Left lung (tissue), 10 donors: ENCODE results near the gene TNK2. TPM values are rescaled to one million over a fixed set of nuclear protein-coding genes. Genes with fewer than 3 reads are reported as not detected.

Source experiments
- ATAC-seq: fragments of 200-7000 bp; cut with Tn5 transposase; one replicate; pipeline ENCODE4 v1.9.1; 2020; ENCODE audit warnings: moderate library complexity
- DNase-seq, 4 donors: peaks; one replicate each; pipeline ENCODE4 v3.0.0-alpha.2; 2013 to 2020
- H3K27ac ChIP-seq, 2 donors: fragments of 200-600 bp; sonication (generic) in 1 of 2; one replicate each; pipeline versions ENCODE4 v1.5.0 to v1.8.0; 2020 to 2021
- H3K27me3 ChIP-seq, 2 donors: fragments of 200-600 bp; sonication (generic) in 1 of 2; one replicate each; pipeline versions ENCODE4 v1.5.0 to v1.8.0; 2020 to 2021
- H3K36me3 ChIP-seq, 2 donors: fragments of 200-600 bp; sonication (generic) in 1 of 2; one replicate each; pipeline versions ENCODE4 v1.5.0 to v1.8.0; 2020 to 2021
- H3K4me1 ChIP-seq, 2 donors: fragments of 200-600 bp; one replicate each; pipeline ENCODE4 v1.8.0; 2021
- H3K4me3 ChIP-seq, 2 donors: fragments of 200-600 bp; sonication (generic) in 1 of 2; one replicate each; pipeline versions ENCODE4 v1.5.0 to v1.8.0; 2020 to 2021; ENCODE audit warnings: mild to moderate bottlenecking in 1 of 2
- H3K9me3 ChIP-seq, 2 donors: fragments of 200-600 bp; sonication (generic) in 1 of 2; one replicate each; pipeline versions ENCODE4 v1.5.0 to v1.8.0; 2020 to 2021
- intact Hi-C, 2 donors: fragments of 100-400 bp; cut with DNase I; formaldehyde crosslinking; loops; one replicate each; pipeline versions ENCODE4 v1.11.2 to v1.14.2; 2022
- polyA plus RNA-seq, 6 donors: library from polyadenylated mRNA; unstranded; fragments of 120-200 nt; gene quantifications; one replicate each; pipeline ENCODE4 v1.2.1, GENCODE V29; 2013; ENCODE audit not compliant: insufficient read length in 6 of 6
- total RNA-seq, 2 donors: library from RNA; stranded (reverse); fragmentation: NEBNext Ultra II Directional; extraction: Animal tissue kit (Norgen Biotek cat#: 25700); gene quantifications; one replicate each; pipeline ENCODE4 v1.2.1, GENCODE V29; 2021
- TF ChIP-seq, protein P1 (sequence below), 2 donors: fragments of 200-600 bp; sonication (generic) in 1 of 2; IDR thresholded peaks; one replicate each; pipeline versions ENCODE4 v1.5.0 to v1.8.0; 2021; ENCODE audit warnings: antibody characterized with exemption in 2 of 2
- donor health status: DM: no; HTN: yes; CAD: no.
- donor health status: DM: no; HTN: no; CAD: no.

Gene TNK2
- total and polyA plus RNA-seq, 8 donors: 49.7 to 75.7 (median 58.2) TPM

GRCh38 chr3:195834675-195835583, 73.4 kb downstream of the TNK2 start:
- H3K4me1 ChIP-seq: no peaks in the 10 kb centered on the region
- no peaks in the 10 kb centered on the region for H3K9me3 ChIP-seq
- intact Hi-C loops: no loop called here
- TF ChIP-seq, protein P1, sequence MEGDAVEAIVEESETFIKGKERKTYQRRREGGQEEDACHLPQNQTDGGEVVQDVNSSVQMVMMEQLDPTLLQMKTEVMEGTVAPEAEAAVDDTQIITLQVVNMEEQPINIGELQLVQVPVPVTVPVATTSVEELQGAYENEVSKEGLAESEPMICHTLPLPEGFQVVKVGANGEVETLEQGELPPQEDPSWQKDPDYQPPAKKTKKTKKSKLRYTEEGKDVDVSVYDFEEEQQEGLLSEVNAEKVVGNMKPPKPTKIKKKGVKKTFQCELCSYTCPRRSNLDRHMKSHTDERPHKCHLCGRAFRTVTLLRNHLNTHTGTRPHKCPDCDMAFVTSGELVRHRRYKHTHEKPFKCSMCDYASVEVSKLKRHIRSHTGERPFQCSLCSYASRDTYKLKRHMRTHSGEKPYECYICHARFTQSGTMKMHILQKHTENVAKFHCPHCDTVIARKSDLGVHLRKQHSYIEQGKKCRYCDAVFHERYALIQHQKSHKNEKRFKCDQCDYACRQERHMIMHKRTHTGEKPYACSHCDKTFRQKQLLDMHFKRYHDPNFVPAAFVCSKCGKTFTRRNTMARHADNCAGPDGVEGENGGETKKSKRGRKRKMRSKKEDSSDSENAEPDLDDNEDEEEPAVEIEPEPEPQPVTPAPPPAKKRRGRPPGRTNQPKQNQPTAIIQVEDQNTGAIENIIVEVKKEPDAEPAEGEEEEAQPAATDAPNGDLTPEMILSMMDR (IDR thresholded peaks at IDR 0.05): no peak
- no peaks in the 10 kb centered on the region for H3K36me3 ChIP-seq
- H3K27ac ChIP-seq: no peak overlapping the region
- no peak overlapping the region for H3K4me3 ChIP-seq
- H3K27me3 ChIP-seq: peaks cover 0 to 9% of the 10 kb centered on the region in 2 donors
- peak in 1 of 4 donors; percentile 60 for DNase-seq
- no peak for ATAC-seq

DNA sequence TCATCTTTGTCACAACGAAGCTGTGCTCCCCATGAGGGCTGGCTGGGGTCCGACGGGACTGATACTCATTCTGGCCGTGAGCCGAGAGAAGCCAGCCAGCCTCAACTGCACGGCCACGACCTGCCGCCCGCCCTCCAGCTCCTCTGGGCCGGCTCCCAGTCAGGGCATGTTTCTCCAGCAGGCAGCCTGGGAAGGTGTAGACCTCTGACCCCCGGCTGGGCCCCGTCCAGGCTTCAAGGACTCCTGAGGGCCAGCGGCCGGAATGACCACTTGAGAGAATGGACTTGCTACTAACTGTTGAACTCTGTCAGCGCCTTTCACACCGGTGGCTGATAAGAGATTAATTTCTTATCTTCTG, 78.5 kb downstream of the TNK2 start:
- TF ChIP-seq, protein P1 (IDR thresholded peaks at IDR 0.05): no peak
- no peaks in the 10 kb centered on the region for H3K9me3 ChIP-seq
- no peak overlapping the region for H3K4me3 ChIP-seq
- intact Hi-C loops: no loop called here
- peaks cover 0 to 9% of the 10 kb centered on the region in 2 donors for H3K27me3 ChIP-seq
- no peak overlapping the region for H3K27ac ChIP-seq
- ATAC-seq (peak; percentile 80), DNase-seq (peak in 1 of 4 donors; percentile 72)
- H3K4me1 ChIP-seq: no peaks in the 10 kb centered on the region
- H3K36me3 ChIP-seq: no peaks in the 10 kb centered on the region

- Histone ChIP-seq H3K4me1 (peaks cover 0 to 3% of the 10 kb centered on the region in 2 donors), H3K9me3 (no peaks in the 10 kb centered on the region), H3K27me3 (peaks cover 0 to 16% of the 10 kb centered on the region in 2 donors), H3K4me3 (no peak overlapping the region), H3K36me3 (no peaks in the 10 kb centered on the region), H3K27ac (no peak overlapping the region)
- no peak for DNase-seq
- intact Hi-C loops: no loop called here
- ATAC-seq: no peak
- TF ChIP-seq, protein P1 (IDR thresholded peaks at IDR 0.05): no peak
Observed at GRCh38 chr3:195828762-195829161, 79.6 kb downstream of the TNK2 start.

GRCh38 chr3:195825857-195826804, 82.2 kb downstream of the TNK2 start:
- TF ChIP-seq, protein P1 (IDR thresholded peaks at IDR 0.05): no peak
- no peaks in the 10 kb centered on the region for H3K9me3 ChIP-seq
- ATAC-seq (no peak), DNase-seq (no peak)
- H3K4me1 ChIP-seq: peaks cover 7% of the 10 kb centered on the region in 2 donors
- no peak overlapping the region for H3K27ac ChIP-seq
- no peak overlapping the region for H3K4me3 ChIP-seq
- intact Hi-C loops: no loop called here
- peaks cover 0 to 37% of the 10 kb centered on the region in 2 donors for H3K27me3 ChIP-seq
- no peaks in the 10 kb centered on the region for H3K36me3 ChIP-seq
